IMR-90 (cell line): Measurements from ENCODE around the gene ANO1. TPM values are rescaled to one million over a fixed set of nuclear protein-coding genes. Genes with fewer than 3 reads are reported as not detected.

Experiments
- ATAC-seq: fragments of 200-7000 bp; cut with Tn5 transposase; 2 replicates; pipeline ENCODE4 v1.9.1; 2020; ENCODE audit warnings: low read depth, mild to moderate bottlenecking, moderate library complexity
- BruUV-seq: library from RNA; stranded (reverse); fragments of 400-500 nt; replicated peaks from 2 replicates; lab custom pipeline; 2021; lab: Mats Ljungman, UMichigan
- CTCF ChIA-PET: fragments of 300-600 bp; formaldehyde crosslinking; extraction: SDS; loops from one replicate; lab custom pipeline; 2021; ENCODE audit warnings: antibody characterized with exemption; lab: Yijun Ruan, JAX
- POLR2A ChIA-PET: fragments of 300-600 bp; sonication (Branson Sonifier 250); formaldehyde crosslinking; loops from one replicate; lab custom pipeline; 2022; ENCODE audit warnings: antibody characterized with exemption; ENCODE audit not compliant: unreplicated experiment; lab: Charles Lee
- DNase-seq: peaks from one replicate; pipeline ENCODE4 v3.0.0; 2013
- H2AFZ ChIP-seq: replicated peaks from 2 replicates; pipeline ENCODE3; 2013; ENCODE audit warnings: low read length, mild to moderate bottlenecking; ENCODE audit not compliant: poor library complexity
- H2AK5ac ChIP-seq: 2 replicates; pipeline ENCODE4 v1.6.1; 2013; ENCODE audit warnings: low read depth, low read length, inconsistent platforms
- H2AK9ac ChIP-seq: replicated peaks from 2 replicates; pipeline ENCODE3; 2013; ENCODE audit warnings: mild to moderate bottlenecking, low read depth, low read length, moderate library complexity; ENCODE audit not compliant: poor library complexity
- H2BK120ac ChIP-seq: 2 replicates; pipeline ENCODE4 v1.6.1; 2013; ENCODE audit warnings: low read depth, low read length, inconsistent platforms
- H2BK15ac ChIP-seq: 3 replicates; pipeline ENCODE4 v1.6.1; 2013; ENCODE audit warnings: low read depth, low read length, inconsistent platforms
- H2BK20ac ChIP-seq: 2 replicates; pipeline ENCODE4 v1.6.1; 2013; ENCODE audit warnings: low read depth, mild to moderate bottlenecking, inconsistent platforms, low read length, moderate library complexity
- H2BK5ac ChIP-seq: 2 replicates; pipeline ENCODE4 v1.6.1; 2013; ENCODE audit warnings: mild to moderate bottlenecking, low read depth, low read length, inconsistent platforms; ENCODE audit not compliant: poor library complexity, severe bottlenecking
- H3K14ac ChIP-seq: replicated peaks from 2 replicates; pipeline ENCODE4 v1.6.1; 2013; ENCODE audit warnings: low read depth, low read length, inconsistent platforms
- H3K18ac ChIP-seq: 2 replicates; pipeline ENCODE4 v1.6.1; 2013; ENCODE audit warnings: low read depth, low read length, control low read depth
- H3K23ac ChIP-seq: 2 replicates; pipeline ENCODE4 v1.6.1; 2013; ENCODE audit warnings: low read depth, low read length, inconsistent platforms
- H3K27ac ChIP-seq: 2 replicates; pipeline ENCODE4 v1.5.1; 2013; ENCODE audit warnings: mild to moderate bottlenecking, control low read depth, low read length; ENCODE audit not compliant: insufficient read depth
- H3K27me3 ChIP-seq: 2 replicates; pipeline ENCODE4 v1.6.1; 2013; ENCODE audit warnings: low read length; ENCODE audit not compliant: control insufficient read depth, insufficient read depth
- H3K36me3 ChIP-seq: 2 replicates; pipeline ENCODE4 v1.6.1; 2013; ENCODE audit warnings: low read length, mixed read lengths; ENCODE audit not compliant: control insufficient read depth, insufficient read depth
- H3K4ac ChIP-seq: 2 replicates; pipeline ENCODE4 v1.6.1; 2013; ENCODE audit warnings: low read depth, low read length, inconsistent platforms
- H3K4me1 ChIP-seq: 2 replicates; pipeline ENCODE4 v1.6.1; 2013; ENCODE audit warnings: low read length, mixed read lengths; ENCODE audit not compliant: control insufficient read depth, insufficient read depth
- H3K4me2 ChIP-seq: 2 replicates; pipeline ENCODE4 v1.6.1; 2013; ENCODE audit warnings: low read depth, mild to moderate bottlenecking, control low read depth, low read length, moderate library complexity
- H3K4me3 ChIP-seq: 2 replicates; pipeline ENCODE4 v1.5.1; 2013; ENCODE audit warnings: low read depth, mild to moderate bottlenecking, control low read depth, low read length, moderate library complexity; ENCODE audit not compliant: insufficient read depth
- H3K56ac ChIP-seq: 2 replicates; pipeline ENCODE4 v1.6.1; 2013; ENCODE audit warnings: low read length, inconsistent platforms; ENCODE audit not compliant: insufficient read depth; ENCODE audit errors: extremely low read depth
- H3K79me1 ChIP-seq, 2 experiments: 2 replicates each; pipeline ENCODE4 v1.6.1; 2013; ENCODE audit warnings: low read length in 2 of 2, inconsistent platforms in 1 of 2, low read depth in 1 of 2
- H3K9ac ChIP-seq: 2 replicates; pipeline ENCODE4 v1.6.1; 2013; ENCODE audit warnings: low read depth, low read length, control low read depth
- H3K9me1 ChIP-seq: 2 replicates; pipeline ENCODE4 v1.6.1; 2013; ENCODE audit warnings: low read length, inconsistent platforms; ENCODE audit not compliant: insufficient read depth
- H3K9me3 ChIP-seq: 2 replicates; pipeline ENCODE4 v1.6.1; 2013; ENCODE audit warnings: low read length; ENCODE audit not compliant: control insufficient read depth, insufficient read depth
- H4K20me1 ChIP-seq: 2 replicates; pipeline ENCODE4 v1.6.1; 2013; ENCODE audit warnings: low read length, inconsistent platforms; ENCODE audit not compliant: insufficient read depth
- H4K5ac ChIP-seq: 2 replicates; pipeline ENCODE4 v1.6.1; 2013; ENCODE audit warnings: mild to moderate bottlenecking, low read depth, low read length, control low read depth
- H4K8ac ChIP-seq, 2 experiments: 2 replicates each; pipeline ENCODE4 v1.6.1; 2013; ENCODE audit warnings: low read depth in 2 of 2, low read length in 2 of 2, control low read depth in 1 of 2, inconsistent platforms in 1 of 2
- H4K91ac ChIP-seq: 2 replicates; pipeline ENCODE4 v1.6.1; 2013; ENCODE audit warnings: low read depth, low read length, inconsistent platforms; ENCODE audit not compliant: insufficient read depth
- BHLHE40 ChIP-seq: fragments of 150-350 bp; IDR thresholded peaks from 2 replicates; pipeline ENCODE4 v1.6.1; 2016; ENCODE audit warnings: mild to moderate bottlenecking, low read depth, low read length
- CHD1 ChIP-seq: IDR thresholded peaks from 2 replicates; pipeline ENCODE4 v1.6.1; 2012; ENCODE audit warnings: low read depth, low read length, improper control_type of control experiment
- FOS ChIP-seq: fragments of 150-350 bp; IDR thresholded peaks from 2 replicates; pipeline ENCODE4 v1.6.1; 2016; ENCODE audit warnings: low read depth, low read length
- MAZ ChIP-seq: IDR thresholded peaks from 2 replicates; pipeline ENCODE4 v1.6.1; 2012; ENCODE audit warnings: low read depth, mild to moderate bottlenecking, low read length, improper control_type of control experiment, moderate library complexity, borderline replicate concordance
- MXI1 ChIP-seq: IDR thresholded peaks from 2 replicates; pipeline ENCODE4 v1.6.1; 2012; ENCODE audit warnings: low read depth, mild to moderate bottlenecking, low read length, moderate library complexity, borderline replicate concordance
- POLR2A ChIP-seq: IDR thresholded peaks from 2 replicates; pipeline ENCODE4 v1.6.1; 2012; ENCODE audit warnings: mild to moderate bottlenecking, low read depth, low read length
- RAD21 ChIP-seq: IDR thresholded peaks from 2 replicates; pipeline ENCODE4 v1.6.1; 2012; ENCODE audit warnings: low read length, improper control_type of control experiment
- RFX5 ChIP-seq: IDR thresholded peaks from 2 replicates; pipeline ENCODE4 v1.8.0; 2012; ENCODE audit warnings: low read depth, mild to moderate bottlenecking, low read length, moderate library complexity
- SMC3 ChIP-seq: fragments of 150-350 bp; IDR thresholded peaks from 2 replicates; pipeline ENCODE4 v1.6.1; 2016; ENCODE audit warnings: low read depth, mild to moderate bottlenecking, antibody characterized with exemption, low read length, moderate library complexity
- USF2 ChIP-seq: fragments of 150-350 bp; IDR thresholded peaks from 2 replicates; pipeline ENCODE4 v1.6.1; 2017; ENCODE audit warnings: mild to moderate bottlenecking, antibody characterized with exemption, low read length, low read depth
- WGBS, 2 experiments: methylation state at CpG; one replicate each; pipeline versions ENCODE4 v1.1.5 to v1.1.7; 2013; ENCODE audit warnings: missing lambda C conversion rate in 2 of 2; ENCODE audit not compliant: insufficient read length in 1 of 2; ENCODE audit errors: extremely low coverage in 2 of 2; 5-methylcytosine and 5-hydroxymethylcytosine counted together
- dilution Hi-C: fragments of 300-500 bp; cut with HindIII; formaldehyde crosslinking; loops from one replicate; pipeline ENCODE4 v1.14.3; 2018; ENCODE audit warnings: low sequenced_read_pairs; ENCODE audit not compliant: unreplicated experiment
- in situ Hi-C: fragments of 300-500 bp; cut with MboI; formaldehyde crosslinking; loops from 3 replicates; pipeline ENCODE4 v1.14.3; 2019; ENCODE audit warnings: low sequenced_read_pairs, inconsistent platforms, mixed read lengths
- intact Hi-C: fragments of 100-400 bp; cut with micrococcal nuclease; formaldehyde crosslinking; loops from 2 replicates; pipeline ENCODE4 v1.10.0; 2022
- polyA plus RNA-seq, 3 experiments: library from polyadenylated mRNA; depleted of rRNA; stranded (reverse); fragments of >200 nt; gene quantifications; 2 replicates each; pipeline ENCODE4 v1.2.3, GENCODE V29; 2012; ENCODE audit warnings: low replicate concordance in 1 of 3
- total RNA-seq: library from RNA; depleted of rRNA; stranded (reverse); fragments of >200 nt; gene quantifications from 2 replicates; pipeline ENCODE4 v1.2.3, GENCODE V29; 2012
- TF ChIP-seq, protein P1 (sequence below): conservative IDR thresholded peaks from 2 replicates; pipeline ENCODE4 v1.5.1; 2012; ENCODE audit warnings: mild to moderate bottlenecking, low read depth, low read length, improper control_type of control experiment

Gene ANO1
- total and polyA plus RNA-seq, 2 of the 4 experiments (the other 2 are of a cell fraction) = 4.1 to 10.7 TPM

DNA sequence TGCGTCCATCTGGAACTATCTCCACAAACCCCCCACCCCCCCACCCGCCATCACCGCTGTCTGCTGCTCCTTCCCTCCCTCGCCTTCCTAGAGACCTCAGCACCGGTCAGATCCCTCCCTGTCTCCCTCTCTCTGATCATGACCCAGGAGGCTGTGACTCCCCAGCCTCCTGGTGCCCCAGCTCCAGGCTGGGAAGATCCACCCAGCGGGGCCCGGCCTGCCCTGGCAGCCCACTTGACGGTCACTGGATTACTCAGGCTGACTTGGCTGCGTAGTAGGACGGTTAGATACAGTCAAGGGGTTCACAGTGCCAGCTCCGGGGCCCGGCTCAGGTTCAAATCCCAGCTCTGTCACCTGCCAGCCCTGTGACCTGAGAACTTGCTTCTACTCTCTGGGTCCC, 59.3 kb downstream of the ANO1 start:
- BruUV-seq = no TSS peak
- Histone ChIP-seq H4K91ac (no peak overlapping the region), H3K4me2 (no peak overlapping the region), H3K23ac (no peak overlapping the region), H3K27ac (no peak overlapping the region), H3K4ac (no peak overlapping the region), H3K79me1 (no peaks in the 10 kb centered on the region; a peak in 1 of 4 replicates), H3K4me3 (no peak overlapping the region), H4K8ac (no peak overlapping the region), H3K56ac (no peak overlapping the region), H3K9me1 (0 out of 2 replicates have a peak, but pooled peaks cover 3% of the 10 kb centered on the region), H3K14ac (no peak overlapping the region), H3K4me1 (peaks cover 19% of the 10 kb centered on the region), H2BK120ac (no peak overlapping the region), H2BK20ac (no peak overlapping the region), H3K9me3 (no peaks in the 10 kb centered on the region), H2BK5ac (no peak overlapping the region), H3K36me3 (peaks cover 7% of the 10 kb centered on the region; the same call in 1 of the 2 replicates), H3K9ac (no peak overlapping the region), H4K20me1 (no peaks in the 10 kb centered on the region), H2AK9ac (no peak overlapping the region), H3K27me3 (no peaks in the 10 kb centered on the region), H2BK15ac (no peak overlapping the region), H2AFZ (no peak overlapping the region), H3K18ac (no peak overlapping the region), H4K5ac (no peak overlapping the region), H2AK5ac (no peak overlapping the region)
- in situ Hi-C loops = no loop called here
- dilution Hi-C loops = no loop called here
- ATAC-seq = no peak
- 96% methylated on average over 7 of the region's 12 CpGs; no CpG with 5 or more reads in 1 of the 2 experiments for WGBS, 2 experiments
- DNase-seq = no peak
- CTCF ChIA-PET = no interaction called here
- POLR2A ChIA-PET = no interaction called here
- TF ChIP-seq MAZ = no peak
- TF ChIP-seq POLR2A = no peak
- no peak for TF ChIP-seq RFX5
- TF ChIP-seq MXI1 = no peak
- no peak for TF ChIP-seq FOS
- no peak for TF ChIP-seq RAD21
- no peak for TF ChIP-seq USF2
- TF ChIP-seq, protein P1, sequence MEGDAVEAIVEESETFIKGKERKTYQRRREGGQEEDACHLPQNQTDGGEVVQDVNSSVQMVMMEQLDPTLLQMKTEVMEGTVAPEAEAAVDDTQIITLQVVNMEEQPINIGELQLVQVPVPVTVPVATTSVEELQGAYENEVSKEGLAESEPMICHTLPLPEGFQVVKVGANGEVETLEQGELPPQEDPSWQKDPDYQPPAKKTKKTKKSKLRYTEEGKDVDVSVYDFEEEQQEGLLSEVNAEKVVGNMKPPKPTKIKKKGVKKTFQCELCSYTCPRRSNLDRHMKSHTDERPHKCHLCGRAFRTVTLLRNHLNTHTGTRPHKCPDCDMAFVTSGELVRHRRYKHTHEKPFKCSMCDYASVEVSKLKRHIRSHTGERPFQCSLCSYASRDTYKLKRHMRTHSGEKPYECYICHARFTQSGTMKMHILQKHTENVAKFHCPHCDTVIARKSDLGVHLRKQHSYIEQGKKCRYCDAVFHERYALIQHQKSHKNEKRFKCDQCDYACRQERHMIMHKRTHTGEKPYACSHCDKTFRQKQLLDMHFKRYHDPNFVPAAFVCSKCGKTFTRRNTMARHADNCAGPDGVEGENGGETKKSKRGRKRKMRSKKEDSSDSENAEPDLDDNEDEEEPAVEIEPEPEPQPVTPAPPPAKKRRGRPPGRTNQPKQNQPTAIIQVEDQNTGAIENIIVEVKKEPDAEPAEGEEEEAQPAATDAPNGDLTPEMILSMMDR = no peak
- TF ChIP-seq BHLHE40 = no peak
- no peak for TF ChIP-seq SMC3
- TF ChIP-seq CHD1 = no peak
- intact Hi-C loops = no loop called here
